Renal cortical epithelial cell (primary cell): ENCODE measurements around the gene GPR142. TPM values are rescaled to one million over a fixed set of nuclear protein-coding genes. Genes with fewer than 3 reads are reported as not detected.
"Not testable (repeated sequence)": the region's sequence is repeated elsewhere in the genome, so short reads cannot be mapped to it uniquely, and the experiment has no call there.

Experiments
- DNase-seq: peaks from one replicate; pipeline ENCODE4 v3.0.0-alpha.2; 2011; ENCODE audit warnings: low read depth
- total RNA-seq: library from RNA; depleted of rRNA; stranded (reverse); fragments of >200 nt; gene quantifications from 2 replicates; pipeline ENCODE4 v1.2.3, GENCODE V29; 2014

The GPR142 gene
- total RNA-seq, 1 donor from 2014 or later = not detected

DNA sequence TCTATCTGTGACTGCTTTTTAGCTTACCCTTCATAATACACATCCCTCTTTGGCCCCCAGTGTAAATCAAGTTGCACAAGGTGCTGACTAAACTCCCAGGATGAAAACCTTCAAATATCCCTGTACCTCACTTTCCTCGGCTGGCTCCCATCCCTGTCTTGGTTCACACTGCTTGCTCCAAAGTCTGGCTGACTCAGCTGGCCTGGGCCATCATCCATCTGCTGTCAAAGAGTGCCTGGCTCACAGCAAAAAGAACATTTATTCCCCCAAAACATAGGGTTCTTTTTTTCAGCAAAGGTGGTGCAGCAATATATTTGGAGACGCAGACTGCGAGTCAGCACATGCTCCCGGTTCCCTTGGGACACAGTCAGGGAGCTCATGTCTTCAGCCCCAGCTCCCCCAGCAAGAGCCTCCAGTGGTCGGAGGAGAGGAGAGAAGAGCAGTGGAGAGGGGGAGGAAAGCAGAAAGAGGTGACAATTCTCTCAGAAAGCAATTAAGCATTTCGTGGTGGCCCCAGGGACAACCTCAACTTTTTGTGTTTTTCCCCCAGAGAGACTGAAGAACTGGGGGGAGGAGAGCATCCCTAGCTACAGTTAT, 26.1 kb downstream of the GPR142 start:
- no peak for DNase-seq

DNA sequence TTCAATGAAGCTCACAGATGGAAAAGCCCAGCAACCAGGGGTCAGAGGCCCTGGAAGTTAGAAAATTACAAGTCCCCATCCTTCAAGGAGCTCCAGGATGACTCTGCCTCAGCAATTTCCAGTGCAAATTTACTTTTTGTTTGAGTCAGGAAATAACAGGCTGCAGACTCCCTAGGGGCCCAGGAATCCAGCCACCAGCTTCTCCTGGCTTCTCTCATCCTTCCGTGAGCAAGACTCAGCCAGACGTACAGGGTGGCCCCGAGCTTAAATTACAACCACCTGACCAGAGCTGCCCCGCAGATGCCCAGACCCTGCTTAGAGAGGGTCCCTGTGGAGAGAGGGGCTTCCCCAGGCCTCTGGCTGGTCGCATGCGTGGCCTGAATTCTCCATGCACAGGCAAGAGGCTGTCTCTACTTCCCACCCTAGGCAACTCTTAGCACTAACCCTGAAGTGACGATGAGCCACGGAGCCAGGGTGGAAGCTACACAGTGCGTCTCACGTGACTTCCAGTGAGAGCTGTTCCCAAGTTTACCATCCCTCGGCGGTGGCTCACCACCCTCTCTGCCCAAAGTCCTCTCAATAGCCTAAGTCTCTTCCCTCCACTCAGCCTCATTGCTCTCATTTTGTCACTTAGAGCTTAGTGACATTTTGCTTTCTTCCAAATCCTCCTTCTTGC, 27.1 kb downstream of the GPR142 start:
- no peak for DNase-seq

DNA sequence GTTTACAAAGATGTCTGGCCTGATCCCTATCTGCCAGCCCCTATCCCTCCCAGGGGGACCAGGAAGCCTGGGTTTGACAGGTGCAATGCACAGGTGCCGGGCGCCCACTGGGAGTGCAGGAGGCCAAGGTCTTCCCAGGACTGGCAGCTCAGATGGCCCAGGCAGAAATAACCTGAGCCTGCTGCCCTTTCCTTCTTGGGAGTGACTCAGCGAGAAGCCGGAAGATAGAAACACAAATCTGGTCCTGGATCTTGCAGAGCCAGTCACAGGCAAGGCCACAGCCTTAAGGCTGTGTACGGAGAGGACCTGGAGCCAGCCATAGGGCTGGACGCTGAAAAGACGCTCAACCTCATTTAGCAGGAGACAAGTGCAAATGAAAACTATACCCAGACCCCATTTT, 27.7 kb downstream of the GPR142 start:
- DNase-seq = peak; percentile 34

DNA sequence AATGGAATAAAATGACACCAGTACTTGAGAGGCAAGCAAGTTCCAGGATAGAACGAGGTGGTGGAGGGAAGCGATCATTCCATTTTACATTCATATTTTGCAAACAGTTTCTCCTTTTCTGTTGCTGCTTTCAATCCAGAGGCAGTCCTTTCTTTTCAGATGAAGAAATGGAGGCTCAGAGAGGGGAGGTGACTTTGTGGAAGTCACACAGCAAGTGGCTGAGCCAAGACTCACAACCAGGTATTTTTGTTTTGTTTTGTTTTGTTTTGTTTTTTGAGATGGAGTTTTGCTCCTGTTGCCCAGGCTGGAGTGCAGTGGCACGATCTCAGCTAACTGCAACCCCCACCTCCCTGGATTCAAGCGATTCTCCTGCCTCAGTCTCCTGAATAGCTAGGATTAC, 29.3 kb downstream of the GPR142 start:
- no peak for DNase-seq

DNA sequence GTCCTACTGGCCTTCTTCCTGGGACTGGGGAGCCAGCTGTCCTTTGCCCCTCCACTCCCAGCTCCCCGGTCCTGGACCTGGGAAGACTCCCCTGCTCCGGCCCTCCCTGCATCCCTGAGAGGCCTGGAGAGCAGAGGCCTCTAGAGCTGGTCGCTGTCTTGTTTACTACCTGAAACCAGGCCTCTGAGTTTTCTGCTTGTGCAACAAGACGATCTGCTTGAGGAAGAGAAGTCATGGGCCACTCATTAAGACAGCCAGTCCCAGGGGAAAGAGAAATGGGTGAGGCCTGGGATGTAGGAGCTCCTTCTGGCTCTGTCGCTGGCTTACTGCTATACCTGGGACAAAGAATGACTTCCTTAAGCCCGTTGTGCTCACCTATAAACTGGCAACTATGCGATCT, 34.7 kb downstream of the GPR142 start:
- DNase-seq = no peak

DNA sequence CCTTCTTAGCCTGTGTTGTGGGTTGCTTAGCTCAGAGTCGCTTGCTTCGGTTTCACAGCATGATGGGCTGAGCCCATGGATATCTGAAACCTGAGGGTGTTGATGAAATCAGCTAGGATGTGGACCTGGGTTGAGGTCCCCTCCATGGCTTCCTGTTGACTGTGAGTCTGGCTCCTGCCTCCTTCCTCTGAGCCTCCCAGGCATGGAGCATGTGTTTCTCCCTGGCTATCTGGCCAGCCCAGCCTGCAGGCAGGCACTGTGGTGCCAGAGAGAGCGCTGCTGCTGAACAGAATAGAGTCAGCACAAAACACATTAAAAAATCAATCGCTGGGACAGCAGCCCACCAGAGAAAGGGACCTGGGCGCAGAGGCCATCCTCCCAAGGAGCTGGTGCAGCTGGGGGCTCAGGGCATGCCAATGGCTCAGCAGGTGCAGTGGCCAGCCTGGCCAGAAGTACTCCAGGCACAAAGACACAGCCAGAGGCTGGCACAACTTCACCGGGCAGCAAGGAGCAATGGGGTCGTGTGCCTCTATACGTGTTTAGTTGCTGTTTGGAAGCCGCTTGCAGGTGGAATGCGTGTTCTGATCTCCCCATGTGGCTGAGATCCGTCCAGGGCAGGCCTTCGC, 36.3 kb downstream of the GPR142 start:
- DNase-seq = no peak

DNA sequence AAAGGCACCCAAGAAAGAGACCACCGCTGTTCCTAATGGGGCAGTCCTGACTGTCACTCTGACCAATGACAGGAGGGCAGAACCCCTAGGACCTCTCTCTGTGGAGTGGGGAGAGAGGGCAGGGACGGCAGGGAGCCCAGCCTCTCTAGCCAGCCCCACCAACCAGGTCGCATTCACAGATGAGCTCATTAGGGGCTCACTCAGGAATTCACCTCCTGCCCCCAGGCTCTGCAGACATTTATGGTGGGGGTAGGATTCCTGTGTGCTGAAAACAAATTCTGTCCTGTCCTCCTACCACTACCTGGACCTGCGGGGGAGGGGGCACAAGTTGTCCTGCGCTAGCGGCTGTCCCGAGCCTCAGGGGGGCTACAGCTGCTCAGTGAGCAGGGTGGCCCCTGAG, 36.9 kb downstream of the GPR142 start:
- no peak for DNase-seq

DNA sequence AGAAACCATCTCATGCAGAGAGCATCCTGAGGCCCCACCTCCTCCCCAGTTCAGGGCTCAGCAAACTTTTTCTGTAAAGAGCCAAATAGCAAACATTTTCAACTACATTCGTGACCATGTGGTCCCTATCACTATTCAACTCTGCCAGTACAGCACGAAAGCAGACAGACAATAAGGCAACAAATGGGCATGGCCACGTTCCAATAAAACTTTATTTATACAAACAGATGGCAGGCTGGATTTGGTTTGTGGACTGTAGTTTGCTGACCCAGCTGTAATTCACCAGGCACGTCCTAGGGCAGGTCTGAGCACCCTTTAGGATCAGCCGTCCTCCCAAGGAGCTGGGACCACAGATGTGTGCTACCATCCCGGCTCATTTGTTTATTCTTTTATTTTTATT, 37.5 kb downstream of the GPR142 start:
- no peak for DNase-seq

DNA sequence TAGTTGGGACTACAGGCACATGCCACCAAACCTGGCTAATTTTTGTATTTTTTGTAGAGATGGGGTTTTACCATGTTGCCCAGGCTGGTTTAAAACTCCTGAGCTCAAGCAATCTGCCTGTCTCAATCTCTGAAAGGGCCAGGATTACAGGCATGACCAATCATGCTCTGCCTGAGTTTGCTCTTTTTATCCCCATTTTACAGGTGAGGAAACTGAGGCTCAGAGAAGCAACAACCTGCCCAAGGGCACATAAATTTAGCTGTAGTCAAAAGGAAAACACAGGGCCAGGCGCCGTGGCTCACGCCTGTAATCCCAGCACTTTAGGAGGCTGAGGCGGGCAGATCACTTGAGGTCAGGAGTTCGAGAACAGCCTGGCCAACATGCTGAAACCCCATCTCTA, 38.0 kb downstream of the GPR142 start:
- DNase-seq = not testable (repeated sequence)

DNA sequence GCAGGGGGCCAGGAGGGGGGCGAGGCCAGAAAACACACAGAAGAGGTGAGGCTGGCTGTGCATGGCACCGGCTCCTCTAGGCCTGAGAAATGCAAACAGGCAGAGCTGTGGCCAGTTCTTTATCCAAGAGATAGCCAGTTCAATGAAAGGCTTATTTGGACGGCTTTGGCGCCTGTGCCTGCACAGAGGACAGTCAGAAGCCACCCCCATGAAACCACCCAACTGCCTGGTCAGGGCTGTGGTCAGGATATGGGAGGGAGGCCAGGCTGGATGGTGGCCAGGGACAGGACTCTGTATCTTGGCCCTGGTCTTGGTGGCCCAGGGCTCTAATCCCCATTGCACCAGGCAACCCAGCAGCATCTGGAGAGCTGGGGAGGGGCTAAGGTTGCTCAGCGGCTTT, 40.1 kb downstream of the GPR142 start:
- DNase-seq = no peak

DNA sequence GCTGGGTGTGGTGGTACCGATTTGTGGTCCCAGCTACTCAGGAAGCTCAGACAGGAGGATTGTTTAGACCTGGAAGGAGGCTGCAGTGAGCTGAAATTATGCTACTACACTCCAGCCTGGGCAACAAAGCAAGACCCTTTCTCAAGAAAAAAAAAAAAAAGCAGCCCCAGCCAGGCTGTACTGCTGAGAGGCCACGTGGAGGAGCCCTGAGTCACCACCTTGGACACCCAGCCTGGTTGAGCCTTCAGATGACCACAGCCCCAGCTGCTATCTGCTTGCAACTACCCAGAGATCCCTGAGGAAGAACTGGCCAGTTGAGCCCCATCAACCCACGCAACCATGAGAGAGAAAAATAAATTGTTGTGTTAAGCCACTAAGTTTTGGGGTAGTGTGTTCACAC, 41.0 kb downstream of the GPR142 start:
- peak; percentile 75 for DNase-seq

DNA sequence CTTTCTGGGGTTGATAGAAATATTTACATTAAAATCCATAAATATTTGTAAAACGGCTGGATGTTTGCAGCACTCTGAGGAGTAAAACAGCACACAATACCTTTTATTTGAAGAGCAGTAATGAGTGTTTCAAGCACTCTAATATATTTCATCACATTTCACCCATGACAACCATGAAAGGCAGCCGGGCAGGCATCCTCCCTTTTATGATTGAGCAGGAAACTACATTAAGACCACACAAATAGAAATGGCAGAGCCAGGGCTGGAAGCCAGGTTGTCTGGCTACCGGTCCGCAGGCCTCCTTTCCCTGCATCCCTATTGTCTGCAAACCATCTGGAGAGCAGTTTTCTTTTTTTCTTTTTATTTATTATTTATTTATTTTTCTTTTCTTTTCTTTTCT, 41.5 kb downstream of the GPR142 start:
- no peak for DNase-seq

DNA sequence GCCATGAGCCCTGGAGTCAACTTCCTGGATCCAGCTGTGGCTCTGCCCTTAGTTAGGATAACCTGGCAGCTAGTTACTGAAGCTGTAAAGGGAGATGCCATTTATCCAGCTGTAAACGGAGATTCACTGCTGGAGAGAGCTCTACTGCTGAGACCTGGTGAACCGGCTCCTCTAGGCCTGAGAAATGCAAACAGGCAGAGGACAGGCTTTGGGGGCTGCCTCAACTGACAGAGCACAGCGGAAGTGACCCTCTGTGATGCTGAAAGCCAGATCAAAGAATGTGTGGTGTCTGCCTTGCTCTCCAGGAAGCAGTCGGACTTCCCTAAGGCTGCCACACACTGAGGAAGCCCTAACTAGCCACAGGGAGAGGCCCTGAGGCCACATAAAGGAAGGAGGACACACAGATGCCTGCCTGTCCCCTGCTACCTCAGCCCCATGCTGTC, 42.7 kb downstream of the GPR142 start:
- DNase-seq = no peak

DNA sequence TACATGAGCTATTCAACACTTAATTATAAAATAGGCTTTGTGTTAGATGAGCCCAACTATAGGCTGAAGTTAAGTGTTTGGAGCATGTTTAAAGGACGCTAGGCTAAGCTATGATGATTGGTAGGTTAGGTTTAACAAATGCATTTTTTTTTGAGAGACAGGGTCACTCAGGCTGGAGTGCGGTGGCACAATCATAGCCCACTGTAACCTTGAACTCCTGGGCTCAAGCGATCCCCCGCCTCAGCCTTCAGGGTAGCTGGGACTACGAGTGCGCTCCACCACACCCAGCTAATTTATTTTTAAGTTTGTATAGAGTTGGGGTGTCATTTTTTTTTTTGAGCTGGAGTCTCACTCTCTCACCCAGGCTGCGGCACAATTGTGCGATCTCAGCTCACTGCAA, 45.3 kb downstream of the GPR142 start:
- DNase-seq = no peak

DNA sequence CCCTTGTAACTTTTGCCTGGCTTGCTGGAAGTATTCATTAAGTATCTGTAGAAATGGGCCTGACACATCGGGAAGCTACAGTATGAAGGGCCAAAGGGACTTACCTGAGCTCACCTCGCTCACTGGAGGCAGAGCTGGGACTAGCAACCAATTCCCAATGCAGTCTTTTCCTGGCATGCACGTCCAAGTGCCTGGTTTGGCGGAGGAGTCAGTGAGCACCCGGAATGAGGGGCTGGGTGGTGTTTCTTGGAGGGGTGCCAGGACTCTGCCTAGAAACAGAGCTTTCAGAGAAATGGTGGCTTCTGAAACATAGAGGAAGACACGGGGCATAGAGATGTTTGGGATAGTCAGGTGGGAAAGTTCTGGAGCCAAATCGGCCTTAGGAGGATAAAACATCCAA, 46.2 kb downstream of the GPR142 start:
- peak; percentile 21 for DNase-seq

DNA sequence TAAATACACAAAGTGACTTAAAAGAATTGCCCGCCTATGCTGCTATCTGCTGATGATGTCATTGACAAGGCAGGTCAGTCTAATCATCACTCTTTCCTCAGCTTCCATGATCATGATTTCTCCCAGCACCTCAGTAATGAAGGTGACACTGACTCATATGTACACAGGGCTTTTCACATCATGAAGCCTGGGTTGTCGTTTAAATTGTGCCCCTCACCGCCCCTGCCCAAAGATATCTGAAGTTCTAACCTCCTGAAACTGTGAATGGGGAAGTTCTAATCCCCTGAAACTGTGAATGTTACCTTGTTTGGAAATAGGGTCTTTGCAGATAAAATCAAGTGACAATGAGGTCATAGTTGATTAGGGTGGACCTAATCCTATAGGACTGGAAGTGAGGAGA, 47.2 kb downstream of the GPR142 start:
- DNase-seq = no peak

DNA sequence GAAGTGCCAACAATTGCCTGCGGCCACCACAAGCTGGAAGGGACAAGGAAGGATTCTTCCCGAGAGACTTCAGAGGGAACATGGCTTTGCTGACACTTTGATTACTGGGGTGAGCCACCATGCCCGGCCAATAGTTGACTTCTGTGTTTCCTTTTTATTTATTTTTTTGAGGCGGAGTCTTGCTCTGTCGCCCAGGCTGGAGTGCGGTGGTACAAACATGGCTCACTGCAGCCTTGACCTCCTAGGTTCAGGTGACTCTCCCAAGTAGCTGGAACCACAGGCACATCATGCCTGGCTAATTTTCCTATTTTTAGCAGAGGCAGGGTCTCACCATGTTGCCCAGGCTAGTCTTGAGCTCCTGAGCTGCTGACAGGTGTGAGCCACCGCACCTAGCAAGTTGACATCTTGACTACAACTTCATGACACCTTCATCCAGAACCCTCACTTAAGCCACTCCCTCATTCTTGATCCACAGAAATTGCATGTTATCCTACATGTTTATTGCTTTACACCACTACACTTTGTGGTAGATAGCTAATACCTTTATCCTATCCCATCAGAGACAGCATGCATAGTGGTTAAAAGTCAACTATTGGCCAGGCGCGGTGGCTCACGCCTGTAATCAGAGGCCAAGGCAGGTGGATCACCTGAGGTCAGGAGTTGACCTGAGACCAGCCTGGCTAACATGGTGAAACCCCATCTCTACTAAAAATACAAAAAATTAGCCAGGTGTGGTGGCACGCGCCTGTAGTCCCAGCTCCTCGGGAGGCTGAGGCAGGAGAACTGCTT, 48.5 kb downstream of the GPR142 start:
- DNase-seq = no peak

DNA sequence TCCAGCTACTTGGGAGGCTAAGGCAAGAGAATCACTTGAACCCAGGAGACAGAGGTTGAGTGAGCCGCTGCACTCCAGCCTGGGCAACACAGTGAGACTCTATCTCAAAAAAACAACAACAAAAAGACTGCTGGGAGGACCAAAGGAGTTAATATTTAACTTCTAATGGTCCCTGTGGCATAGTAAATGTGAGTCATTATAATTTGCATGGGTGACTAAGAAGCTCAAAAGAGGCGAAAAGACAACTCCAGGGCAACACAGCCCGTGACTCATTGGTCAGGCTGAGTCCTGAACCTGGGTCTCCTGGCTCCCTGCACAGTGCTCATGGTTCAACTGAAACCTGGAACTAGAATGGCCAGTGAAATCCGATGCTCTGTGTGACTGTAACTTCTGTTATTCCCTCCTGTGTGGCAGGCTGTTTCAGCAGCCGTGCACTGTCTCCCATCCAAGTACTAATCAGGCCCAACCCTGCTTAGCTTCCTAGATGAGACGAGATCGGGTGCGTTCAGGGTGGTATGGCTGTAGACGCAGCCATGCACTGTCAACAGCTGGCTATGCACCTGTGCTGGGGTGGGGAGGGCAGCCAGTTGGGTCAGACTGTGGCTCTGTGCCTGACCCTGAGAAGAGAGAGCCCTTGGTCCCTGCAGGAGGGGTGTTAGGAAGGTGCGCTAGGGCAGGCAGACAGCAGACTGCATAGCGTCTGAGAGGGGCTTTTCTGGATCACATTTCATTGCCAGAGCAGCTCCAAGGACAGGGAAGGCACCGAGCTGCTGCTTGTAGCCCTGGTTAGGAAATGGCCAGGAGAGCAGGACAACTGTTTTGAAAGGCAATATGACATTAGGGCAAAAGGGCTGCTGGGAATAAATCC, 50.1 kb downstream of the GPR142 start:
- peak; percentile 98 for DNase-seq

DNA sequence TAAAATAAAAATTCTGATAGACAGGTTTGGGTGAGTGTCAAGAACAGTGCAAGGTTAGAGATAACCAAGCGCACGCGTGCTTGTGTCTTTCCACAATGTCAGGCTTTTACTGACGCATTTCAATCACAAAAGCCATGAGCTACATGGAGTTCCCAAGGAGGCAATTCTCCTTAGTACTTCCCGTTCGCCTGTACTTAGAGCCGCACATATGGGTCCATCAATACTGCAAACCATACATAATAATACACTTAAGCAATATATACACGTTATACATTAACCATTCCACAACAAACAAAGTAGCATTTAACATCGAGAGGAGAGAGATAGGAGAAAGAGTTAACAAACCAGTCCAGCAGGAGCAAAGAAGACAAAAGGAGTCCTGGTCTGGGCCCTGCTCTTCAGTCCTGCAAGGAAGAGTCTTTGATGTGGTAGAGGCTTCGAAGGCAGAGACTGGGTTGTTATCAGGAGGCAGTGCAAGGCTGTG, 52.7 kb downstream of the GPR142 start:
- no peak for DNase-seq
